ENCODE results near the gene OR6N2.
A peak's percentile ranks its signal among the peaks of the same experiment; 100 is the strongest.

The OR6N2 gene

DNA sequence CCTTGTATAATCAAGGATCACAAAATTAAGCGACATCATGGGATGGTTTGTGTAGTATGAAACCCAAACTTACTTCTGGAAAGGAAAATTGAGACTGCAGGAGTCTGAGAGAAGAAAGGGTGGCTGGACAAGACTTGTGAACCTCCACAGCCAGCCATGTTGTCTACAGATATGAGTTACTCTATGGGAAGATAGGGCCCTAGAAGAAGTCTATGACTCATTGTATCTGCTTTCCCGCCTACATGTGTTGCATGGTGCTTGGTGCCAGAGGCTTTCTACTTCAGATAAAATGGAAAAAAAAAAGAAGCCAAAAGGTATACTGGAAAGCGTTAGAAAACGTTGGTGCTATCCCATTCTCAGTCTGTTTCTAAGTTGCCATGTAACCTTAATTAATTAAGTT lies 18.7 kb upstream of the OR6N2 start:
- peak overlapping the region; percentile 98 for H3K27ac ChIP-seq
- H3K4me1 ChIP-seq (ENCODE audit: control insufficient read depth in 1 of 2, insufficient read depth in 1 of 2, low read depth in 1 of 2, low read length in 1 of 2): peaks cover 96 to 100% of the 10 kb centered on the region in 2 experiments
- no peaks in the 10 kb centered on the region for H3K27me3 ChIP-seq
- TF ChIP-seq, protein P1, sequence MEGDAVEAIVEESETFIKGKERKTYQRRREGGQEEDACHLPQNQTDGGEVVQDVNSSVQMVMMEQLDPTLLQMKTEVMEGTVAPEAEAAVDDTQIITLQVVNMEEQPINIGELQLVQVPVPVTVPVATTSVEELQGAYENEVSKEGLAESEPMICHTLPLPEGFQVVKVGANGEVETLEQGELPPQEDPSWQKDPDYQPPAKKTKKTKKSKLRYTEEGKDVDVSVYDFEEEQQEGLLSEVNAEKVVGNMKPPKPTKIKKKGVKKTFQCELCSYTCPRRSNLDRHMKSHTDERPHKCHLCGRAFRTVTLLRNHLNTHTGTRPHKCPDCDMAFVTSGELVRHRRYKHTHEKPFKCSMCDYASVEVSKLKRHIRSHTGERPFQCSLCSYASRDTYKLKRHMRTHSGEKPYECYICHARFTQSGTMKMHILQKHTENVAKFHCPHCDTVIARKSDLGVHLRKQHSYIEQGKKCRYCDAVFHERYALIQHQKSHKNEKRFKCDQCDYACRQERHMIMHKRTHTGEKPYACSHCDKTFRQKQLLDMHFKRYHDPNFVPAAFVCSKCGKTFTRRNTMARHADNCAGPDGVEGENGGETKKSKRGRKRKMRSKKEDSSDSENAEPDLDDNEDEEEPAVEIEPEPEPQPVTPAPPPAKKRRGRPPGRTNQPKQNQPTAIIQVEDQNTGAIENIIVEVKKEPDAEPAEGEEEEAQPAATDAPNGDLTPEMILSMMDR (IDR thresholded peaks at IDR 0.05): no peak
- no peaks in the 10 kb centered on the region for H3K36me3 ChIP-seq
- no peaks in the 10 kb centered on the region for H3K9me3 ChIP-seq
- H3K4me3 ChIP-seq (ENCODE audit: low read depth in 1 of 2, low read length in 1 of 2): peak overlapping the region; percentile 56 to 58

DNA sequence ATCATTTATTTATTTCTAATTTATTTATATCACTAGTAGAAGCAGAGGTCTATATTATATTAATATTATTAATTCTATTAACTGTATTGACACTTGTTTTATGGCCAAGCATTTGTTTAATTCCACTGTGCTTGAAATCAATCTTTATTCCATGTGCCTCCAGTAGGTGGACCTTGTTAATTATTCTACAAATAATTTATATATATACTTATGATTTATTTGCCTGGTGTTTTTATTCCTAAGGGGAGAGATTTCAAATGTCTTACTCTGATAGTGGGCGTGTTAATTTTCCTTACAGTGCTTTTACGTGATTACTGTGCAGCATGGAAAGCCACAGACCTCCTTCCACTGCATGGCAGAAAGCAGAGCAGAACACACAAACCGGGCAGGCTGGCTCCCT lies 17.5 kb upstream of the OR6N2 start:
- TF ChIP-seq, protein P1 (IDR thresholded peaks at IDR 0.05): no peak
- H3K27me3 ChIP-seq: no peaks in the 10 kb centered on the region
- H3K36me3 ChIP-seq: no peaks in the 10 kb centered on the region
- H3K4me1 ChIP-seq (ENCODE audit: control insufficient read depth in 1 of 2, insufficient read depth in 1 of 2, low read depth in 1 of 2, low read length in 1 of 2): peaks cover 99 to 100% of the 10 kb centered on the region in 2 experiments
- peak overlapping the region in 1 of 2 experiments; percentile 58 for H3K4me3 ChIP-seq (ENCODE audit: low read depth in 1 of 2, low read length in 1 of 2)
- H3K9me3 ChIP-seq: no peaks in the 10 kb centered on the region
- peak overlapping the region; percentile 98 for H3K27ac ChIP-seq

DNA sequence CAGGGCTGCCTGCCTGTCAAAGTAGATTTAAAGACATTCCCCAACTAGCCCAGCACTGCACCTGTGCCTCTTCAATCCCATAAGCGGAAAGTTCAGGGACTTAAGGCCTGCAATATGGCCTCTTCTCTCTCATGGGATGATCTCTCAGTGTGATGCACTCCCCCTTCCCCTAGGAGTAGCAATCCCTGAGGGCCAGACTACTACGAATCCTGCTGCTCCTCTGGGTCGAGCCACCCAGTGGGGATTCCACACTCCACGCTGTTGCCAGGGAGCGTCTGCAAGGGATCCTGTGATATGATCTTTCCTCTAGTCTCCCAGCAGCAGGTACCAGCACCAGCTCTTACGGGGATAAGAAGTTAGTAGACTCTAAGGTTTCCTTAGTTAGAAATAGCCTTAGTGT lies 13.2 kb upstream of the OR6N2 start:
- H3K9me3 ChIP-seq: no peaks in the 10 kb centered on the region
- H3K27me3 ChIP-seq: no peaks in the 10 kb centered on the region
- H3K4me3 ChIP-seq (ENCODE audit: low read depth in 1 of 2, low read length in 1 of 2): peak overlapping the region; percentile 43 to 49
- H3K4me1 ChIP-seq (ENCODE audit: control insufficient read depth in 1 of 2, insufficient read depth in 1 of 2, low read depth in 1 of 2, low read length in 1 of 2): peaks cover 61% of the 10 kb centered on the region in 2 experiments
- TF ChIP-seq, protein P1 (IDR thresholded peaks at IDR 0.05): no peak
- H3K27ac ChIP-seq: peak overlapping the region; percentile 98
- H3K36me3 ChIP-seq: no peaks in the 10 kb centered on the region

DNA sequence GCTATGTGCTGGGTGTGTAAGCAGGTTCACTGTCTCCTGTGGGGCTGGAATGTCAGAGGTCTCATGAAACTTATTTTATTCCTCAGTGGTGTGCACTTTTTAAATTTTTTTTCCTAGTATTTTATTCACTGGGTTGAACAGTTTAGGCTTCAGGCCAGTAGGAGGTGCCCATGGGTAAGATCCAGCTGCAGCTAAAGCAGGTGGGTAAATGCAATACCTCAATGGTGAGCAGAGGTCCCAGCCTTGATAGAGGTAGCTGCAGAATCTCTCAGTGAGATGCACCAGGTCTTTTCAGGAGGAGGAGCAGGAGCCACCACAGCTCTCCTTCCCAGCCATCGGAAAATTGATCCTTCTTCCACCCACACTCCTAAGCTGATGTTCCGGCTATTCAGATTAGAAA lies 12.6 kb upstream of the OR6N2 start:
- TF ChIP-seq, protein P1 (IDR thresholded peaks at IDR 0.05): peak; percentile 65
- H3K27ac ChIP-seq: peak overlapping the region; percentile 98
- H3K4me1 ChIP-seq (ENCODE audit: control insufficient read depth in 1 of 2, insufficient read depth in 1 of 2, low read depth in 1 of 2, low read length in 1 of 2): peaks cover 55% of the 10 kb centered on the region in 2 experiments
- no peaks in the 10 kb centered on the region for H3K27me3 ChIP-seq
- no peaks in the 10 kb centered on the region for H3K36me3 ChIP-seq
- H3K9me3 ChIP-seq: no peaks in the 10 kb centered on the region
- peak overlapping the region; percentile 43 to 49 for H3K4me3 ChIP-seq (ENCODE audit: low read depth in 1 of 2, low read length in 1 of 2)

DNA sequence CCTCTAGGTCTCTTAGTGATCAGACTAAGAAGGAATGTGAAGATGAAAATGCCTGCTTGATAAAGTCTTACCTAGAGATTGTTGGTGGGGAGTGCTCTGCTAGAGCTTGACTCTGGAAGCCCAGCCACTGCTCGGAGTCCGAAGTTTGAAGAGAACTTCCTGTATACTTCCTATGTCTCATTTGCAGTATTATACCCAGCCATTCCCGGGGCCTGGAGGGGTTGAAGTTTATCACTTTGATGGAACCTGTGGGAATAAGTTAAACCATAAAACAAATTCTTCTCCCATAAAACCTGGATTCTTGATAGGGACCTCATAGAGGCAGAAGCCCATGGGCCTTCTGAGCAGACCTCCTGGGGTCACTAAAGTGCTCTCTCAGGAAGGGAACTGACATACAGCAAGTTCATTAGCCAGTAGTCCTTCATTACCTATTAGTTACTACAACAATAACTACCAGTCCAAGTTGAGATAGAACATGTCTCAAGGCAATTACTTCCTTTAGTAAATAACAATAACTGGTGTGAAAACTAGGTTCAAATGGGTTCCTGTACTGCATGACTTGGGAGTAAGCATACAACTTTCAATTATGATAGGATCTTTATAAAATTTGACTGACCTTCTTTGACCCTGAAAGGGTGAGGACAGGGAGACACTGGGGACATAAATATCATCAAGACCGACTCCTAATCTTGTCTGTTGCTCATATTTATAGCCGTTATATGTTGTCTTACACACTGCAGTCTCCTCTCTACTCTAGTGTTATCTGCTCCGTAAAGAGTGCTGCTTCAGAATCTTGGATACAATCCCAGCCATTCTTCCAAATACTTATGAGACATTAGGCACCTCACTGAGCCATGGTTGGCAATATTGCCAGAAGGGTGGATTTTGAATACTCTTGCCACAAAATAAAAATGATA lies 8.8 kb downstream of the OR6N2 start, which contains the start of gene OR6N1:
TSS of gene OR6N1 (minus strand) at position 246 of the 917 bp plus-strand sequence. CDS start 5,513 bp downstream, outside the sequence.
- no peaks in the 10 kb centered on the region for H3K9me3 ChIP-seq
- H3K27ac ChIP-seq: no peak within 1 kb of the TSS
- TF ChIP-seq, protein P1 (IDR thresholded peaks at IDR 0.05): no peak
- peaks cover 0 to 4% of the 10 kb centered on the region in 2 experiments for H3K4me1 ChIP-seq (ENCODE audit: control insufficient read depth in 1 of 2, insufficient read depth in 1 of 2, low read depth in 1 of 2, low read length in 1 of 2)
- peaks cover 16% of the 10 kb centered on the region for H3K36me3 ChIP-seq
- no peak within 1 kb of the TSS for H3K4me3 ChIP-seq (ENCODE audit: low read depth in 1 of 2, low read length in 1 of 2)
- H3K27me3 ChIP-seq: no peaks in the 10 kb centered on the region
